VCaP (cell line): ENCODE data around the gene IKBKE.
A peak's percentile ranks its signal among the peaks of the same experiment; 100 is the strongest.
"Not testable (repeated sequence)": the region's sequence is repeated elsewhere in the genome, so short reads cannot be mapped to it uniquely, and the experiment has no call there.

Experiments used
- H3K27ac ChIP-seq: fragments of 450-650 bp; 2 replicates; pipeline ENCODE4 v1.5.1; 2017
- TF ChIP-seq, protein P1 (sequence below): fragments of 450-650 bp; conservative IDR thresholded peaks from 2 replicates; pipeline ENCODE4 v1.5.1; 2017; ENCODE audit warnings: mild to moderate bottlenecking, moderate library complexity

Gene IKBKE

DNA sequence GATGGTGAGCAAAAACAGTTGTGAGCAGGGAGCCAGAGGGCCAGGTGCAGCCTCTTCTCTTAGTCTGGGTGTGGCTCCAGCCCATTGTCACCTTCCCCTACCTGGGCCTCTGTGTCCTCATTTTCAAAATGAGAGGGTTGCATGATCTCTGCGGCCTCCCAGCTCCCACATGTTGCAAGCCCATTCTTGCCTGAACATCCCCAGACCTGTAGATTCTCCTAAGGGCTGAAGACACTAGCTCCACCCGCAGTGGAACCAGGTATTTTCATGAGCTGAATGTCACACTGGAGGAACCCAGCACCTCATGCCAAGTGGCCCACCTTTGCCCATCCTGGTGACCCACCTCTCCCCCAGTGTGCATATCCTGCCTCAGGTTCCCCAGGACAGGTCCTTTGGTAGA, 12.3 kb downstream of the IKBKE start:
- no peak overlapping the region for H3K27ac ChIP-seq
- TF ChIP-seq, protein P1, sequence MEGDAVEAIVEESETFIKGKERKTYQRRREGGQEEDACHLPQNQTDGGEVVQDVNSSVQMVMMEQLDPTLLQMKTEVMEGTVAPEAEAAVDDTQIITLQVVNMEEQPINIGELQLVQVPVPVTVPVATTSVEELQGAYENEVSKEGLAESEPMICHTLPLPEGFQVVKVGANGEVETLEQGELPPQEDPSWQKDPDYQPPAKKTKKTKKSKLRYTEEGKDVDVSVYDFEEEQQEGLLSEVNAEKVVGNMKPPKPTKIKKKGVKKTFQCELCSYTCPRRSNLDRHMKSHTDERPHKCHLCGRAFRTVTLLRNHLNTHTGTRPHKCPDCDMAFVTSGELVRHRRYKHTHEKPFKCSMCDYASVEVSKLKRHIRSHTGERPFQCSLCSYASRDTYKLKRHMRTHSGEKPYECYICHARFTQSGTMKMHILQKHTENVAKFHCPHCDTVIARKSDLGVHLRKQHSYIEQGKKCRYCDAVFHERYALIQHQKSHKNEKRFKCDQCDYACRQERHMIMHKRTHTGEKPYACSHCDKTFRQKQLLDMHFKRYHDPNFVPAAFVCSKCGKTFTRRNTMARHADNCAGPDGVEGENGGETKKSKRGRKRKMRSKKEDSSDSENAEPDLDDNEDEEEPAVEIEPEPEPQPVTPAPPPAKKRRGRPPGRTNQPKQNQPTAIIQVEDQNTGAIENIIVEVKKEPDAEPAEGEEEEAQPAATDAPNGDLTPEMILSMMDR = no peak

DNA sequence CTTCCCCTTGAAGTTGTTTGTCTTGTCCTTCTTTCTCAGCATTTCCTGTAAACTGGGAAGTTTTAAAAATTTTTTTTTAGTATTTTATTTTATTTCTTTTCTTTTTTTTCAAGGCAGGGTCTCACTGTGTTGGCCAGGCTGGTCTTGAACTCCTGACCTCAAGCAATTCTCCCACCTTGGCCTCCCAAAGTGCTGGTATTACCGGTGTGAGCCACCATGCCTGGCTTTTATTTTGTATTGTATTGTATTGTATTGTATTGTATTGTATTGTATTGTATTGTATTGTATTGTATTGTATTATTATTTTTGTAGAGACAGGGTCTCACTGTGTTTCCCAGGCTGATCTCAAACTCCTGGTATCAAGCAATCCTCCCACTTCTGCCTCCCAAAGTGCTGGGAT, 13.6 kb downstream of the IKBKE start:
- H3K27ac ChIP-seq = not testable (repeated sequence)

DNA sequence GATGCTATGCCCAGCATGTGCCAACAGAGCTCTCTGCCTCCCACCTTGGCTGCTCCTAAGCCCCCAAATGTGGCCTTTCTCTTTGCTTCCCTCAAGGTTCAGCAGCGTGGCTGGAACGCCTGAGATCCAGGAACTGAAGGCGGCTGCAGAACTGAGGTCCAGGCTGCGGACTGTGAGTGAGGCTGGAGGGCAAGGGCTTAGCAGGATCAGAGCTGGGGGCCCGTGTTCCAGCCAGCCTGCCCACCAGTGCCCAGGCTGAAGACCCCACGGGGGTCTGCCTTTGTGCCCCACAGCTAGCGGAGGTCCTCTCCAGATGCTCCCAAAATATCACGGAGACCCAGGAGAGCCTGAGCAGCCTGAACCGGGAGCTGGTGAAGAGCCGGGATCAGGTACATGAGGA, 14.6 kb downstream of the IKBKE start:
- TF ChIP-seq, protein P1 = no peak

DNA sequence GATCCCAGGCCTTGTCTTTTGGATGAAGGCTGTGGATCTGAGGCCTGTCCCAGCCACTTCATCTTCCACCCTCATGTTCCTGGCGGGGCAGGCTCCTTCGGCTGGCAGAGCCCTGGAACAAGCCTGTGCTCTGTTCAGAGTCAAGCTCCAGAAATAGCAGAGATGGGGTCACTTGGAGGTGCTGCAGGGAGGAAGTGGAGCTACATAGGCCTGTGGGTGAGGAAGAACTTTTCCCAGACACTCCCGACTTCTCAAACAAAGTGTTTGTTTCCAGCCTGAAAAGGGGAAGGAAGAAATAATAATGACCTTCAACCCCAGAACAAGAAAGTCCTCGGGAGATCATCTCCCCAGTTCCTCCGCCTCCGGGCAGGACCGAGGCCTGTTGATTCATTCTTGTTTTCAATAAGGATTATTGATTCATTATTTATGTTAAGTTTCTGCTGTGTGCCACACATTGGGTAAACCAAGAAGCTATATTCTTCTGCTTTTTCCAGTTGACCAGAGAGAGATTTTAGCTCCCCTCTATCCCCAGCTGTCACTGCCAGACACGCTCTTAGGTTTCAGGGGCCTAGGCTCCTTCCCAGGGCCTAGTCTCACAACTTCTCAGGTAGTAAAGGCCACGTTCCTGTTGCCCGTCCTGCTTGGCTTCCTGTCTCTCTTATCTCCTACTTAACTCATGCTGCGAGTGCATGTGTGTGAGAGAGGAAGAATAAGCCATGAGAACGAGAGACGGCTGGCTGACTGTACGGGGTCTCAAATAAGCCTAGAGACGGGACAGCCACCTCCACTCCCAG, 16.9 kb downstream of the IKBKE start:
- TF ChIP-seq, protein P1 = no peak
- no peak overlapping the region for H3K27ac ChIP-seq

More for the DNA sequence above, 14.6 kb downstream of the IKBKE start:
- H3K27ac ChIP-seq = no peak overlapping the region

DNA sequence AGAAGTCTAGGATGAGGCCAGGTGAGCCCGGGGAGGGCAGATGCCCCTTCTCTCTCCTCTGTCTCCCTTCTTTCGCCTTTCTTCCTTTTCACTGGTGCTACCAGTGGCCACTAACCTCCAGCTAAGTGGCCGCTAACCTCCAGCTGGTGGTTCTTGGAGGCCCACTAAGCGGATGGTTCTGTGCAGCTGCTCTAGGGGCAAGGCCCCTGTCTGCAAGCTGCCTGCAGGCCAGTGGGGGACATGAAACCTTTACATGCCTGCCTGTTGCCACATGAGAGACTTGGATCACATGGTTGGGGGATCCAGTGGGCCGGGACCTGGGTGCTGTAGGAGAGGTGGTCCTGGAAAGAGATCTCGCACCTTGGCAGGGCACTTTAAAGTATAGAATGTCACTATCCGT, 17.7 kb downstream of the IKBKE start:
- TF ChIP-seq, protein P1 = no peak
- H3K27ac ChIP-seq = no peak overlapping the region

DNA sequence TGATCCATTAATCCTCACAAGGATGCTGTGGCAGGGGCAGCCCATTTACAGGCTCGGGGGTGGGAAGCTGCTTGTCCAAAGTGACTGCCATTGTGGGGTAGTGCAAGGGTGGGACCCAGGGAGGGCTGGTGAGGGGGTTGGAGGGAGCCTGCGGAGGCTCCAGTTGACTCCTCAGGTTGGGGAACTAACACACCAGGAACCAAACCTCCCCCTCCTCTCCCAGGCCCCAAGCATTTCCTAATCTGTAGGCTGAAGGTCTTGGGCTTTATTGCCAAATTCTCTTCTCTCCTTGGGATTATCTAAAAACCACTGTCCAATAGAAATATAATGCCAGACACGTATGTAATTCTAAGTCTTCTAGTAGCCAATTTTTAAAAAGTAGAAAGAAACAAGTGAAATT, 18.2 kb downstream of the IKBKE start:
- TF ChIP-seq, protein P1 = no peak
- H3K27ac ChIP-seq = no peak overlapping the region

DNA sequence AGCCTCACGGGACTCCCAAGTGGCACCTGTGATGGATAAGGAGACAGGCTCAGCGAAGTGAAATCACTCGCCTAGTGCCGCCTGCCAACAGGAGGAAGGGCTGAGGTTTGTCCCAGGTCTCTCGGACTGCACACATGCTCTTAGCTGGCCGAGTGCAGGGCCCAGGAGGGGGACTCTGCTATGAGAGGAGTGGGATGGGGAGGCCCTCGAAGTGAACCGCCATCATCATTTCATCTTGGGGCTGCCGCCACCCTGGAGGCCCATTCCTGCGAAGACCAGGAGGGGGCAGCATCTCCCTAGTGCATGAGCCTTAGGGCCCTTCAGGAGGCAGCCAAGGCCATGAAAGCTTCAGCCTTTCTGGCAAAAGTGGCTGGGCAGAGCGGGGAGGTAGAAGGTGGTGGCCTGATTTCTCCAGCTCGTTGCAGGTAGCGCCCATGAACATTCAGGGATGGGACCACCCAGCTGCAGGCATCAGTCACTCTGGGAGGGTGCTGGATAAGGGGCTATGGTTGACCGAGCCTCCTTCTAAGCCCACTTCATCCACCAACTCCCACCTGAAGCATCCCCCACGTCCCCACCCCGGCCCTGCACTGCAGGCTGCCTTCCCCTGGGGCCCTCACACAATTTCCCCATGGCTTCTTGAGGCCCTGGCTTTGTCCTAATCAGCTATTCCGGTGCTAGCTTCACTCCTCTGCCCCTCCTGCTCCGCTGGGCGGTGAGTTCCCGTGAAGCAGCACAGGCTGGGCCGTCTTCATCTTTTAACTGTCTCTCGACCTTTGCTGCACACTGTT, 19.9 kb downstream of the IKBKE start:
- TF ChIP-seq, protein P1 = peak; percentile 96
- no peak overlapping the region for H3K27ac ChIP-seq
